GM19328 (cell line): Measurements from ENCODE around the gene ROR1.
"Not testable (repeated sequence)": the region's sequence is repeated elsewhere in the genome, so short reads cannot be mapped to it uniquely, and the experiment has no call there.

Experiments
- ATAC-seq: cut with Tn5 transposase; IDR thresholded peaks from one replicate; pipeline ENCODE4 v1.9.1; 2021; ENCODE audit warnings: mild to moderate bottlenecking, moderate library complexity; ENCODE audit not compliant: unreplicated experiment

The ROR1 gene

DNA sequence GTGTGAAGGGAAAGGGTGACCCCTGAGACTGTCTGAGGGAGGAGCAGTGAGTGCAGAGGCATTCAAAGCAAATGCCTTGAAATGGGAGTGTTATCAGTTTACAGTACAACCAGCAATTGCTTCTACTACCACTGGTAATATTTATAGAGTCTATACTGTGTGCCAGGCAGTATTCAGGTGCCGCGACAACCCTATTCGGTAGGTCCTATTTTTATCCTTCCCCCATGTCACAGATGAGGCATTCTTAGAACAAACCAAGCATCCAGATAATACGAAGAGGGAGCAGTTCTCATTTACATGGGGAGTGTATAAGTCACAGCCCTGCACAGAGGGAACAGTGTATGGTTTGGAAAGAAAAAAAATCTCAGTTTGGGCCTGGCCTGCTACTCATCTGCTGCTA, 18.3 kb downstream of the ROR1 start:
- ATAC-seq = no peak

DNA sequence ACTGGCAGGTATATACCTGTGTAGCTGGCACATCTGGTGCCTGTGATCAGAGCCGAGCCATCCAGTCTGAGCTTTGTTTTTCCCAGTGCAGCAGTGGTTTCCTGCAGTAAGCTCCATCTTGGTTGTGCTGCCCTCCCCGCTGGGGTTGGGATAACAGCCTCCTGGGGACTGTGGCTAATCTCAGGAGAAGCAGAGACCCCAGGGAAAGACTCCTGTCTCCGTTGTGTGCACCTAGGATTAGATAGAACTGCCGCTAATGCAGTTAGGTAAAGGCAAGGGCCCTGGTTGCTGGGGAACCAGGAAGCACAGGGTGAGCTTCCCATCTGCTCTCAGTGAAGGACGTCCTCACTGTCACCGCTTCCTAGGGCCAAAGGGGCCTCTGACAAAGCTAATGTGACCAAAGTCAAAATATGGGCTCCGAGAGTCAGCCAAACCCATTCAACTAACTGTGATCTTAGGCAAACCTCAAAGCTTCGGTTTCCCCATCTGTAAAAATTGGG, 20.0 kb downstream of the ROR1 start:
- ATAC-seq = no peak

DNA sequence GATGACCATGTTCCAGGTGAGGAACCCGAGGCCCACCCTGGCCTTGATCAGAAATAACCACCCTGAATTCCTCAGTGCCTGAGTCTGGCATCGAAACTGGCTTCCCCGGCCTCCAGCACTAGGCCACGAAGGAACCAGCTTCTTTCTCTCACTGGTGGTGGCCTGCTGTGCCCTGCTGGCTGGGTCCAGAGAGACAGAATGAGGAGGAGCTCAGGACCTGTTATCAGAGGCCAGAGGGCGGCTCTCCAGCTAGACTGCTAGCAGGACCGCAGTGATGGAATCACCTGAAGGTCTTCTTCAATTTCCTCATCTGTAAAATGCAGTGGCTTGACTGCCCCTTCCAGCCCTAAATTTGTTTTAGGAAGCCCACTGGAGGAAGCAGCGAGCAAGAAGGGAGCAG, 20.5 kb downstream of the ROR1 start:
- ATAC-seq = no peak

DNA sequence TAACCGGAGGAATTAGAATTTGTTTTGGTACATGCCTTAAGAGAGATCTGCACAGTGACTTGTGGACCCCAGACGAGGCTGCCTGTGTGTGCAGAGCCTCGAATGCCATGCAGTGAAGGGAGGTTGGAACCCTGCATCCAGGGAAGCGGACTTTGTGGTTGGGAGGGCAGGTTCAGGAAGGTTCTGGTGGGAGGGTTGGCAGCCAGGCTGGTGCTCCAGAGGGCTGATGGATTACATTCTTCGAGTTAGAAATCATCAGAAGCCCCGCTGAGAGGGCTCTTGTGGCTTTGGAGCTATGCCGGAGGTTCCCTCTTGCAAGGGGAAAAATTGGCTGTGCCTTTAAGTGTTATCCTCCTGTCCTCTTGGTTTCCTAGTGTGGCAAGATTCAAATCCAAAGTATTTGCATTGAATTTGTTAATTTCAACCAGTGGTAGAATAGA, 21.1 kb downstream of the ROR1 start:
- ATAC-seq = no peak

DNA sequence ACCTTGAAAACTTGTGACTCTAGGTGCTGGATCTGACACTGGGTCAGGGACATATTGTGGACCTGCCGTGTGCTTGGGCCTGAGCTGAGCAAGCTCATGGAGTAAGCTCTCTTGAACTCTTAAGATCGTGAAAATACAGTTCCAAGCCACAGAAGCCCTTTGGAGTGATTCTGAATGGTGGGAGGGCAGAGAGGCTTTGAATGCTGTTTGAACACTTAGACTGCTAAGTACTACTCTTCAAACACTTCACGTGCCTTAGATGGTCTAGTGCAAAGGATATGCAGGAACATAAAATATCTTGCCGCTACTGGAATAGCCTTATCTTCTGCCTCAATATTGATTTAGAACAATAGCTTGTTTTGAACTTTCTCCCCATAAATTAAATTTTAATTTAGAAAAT, 21.6 kb downstream of the ROR1 start:
- no peak for ATAC-seq

DNA sequence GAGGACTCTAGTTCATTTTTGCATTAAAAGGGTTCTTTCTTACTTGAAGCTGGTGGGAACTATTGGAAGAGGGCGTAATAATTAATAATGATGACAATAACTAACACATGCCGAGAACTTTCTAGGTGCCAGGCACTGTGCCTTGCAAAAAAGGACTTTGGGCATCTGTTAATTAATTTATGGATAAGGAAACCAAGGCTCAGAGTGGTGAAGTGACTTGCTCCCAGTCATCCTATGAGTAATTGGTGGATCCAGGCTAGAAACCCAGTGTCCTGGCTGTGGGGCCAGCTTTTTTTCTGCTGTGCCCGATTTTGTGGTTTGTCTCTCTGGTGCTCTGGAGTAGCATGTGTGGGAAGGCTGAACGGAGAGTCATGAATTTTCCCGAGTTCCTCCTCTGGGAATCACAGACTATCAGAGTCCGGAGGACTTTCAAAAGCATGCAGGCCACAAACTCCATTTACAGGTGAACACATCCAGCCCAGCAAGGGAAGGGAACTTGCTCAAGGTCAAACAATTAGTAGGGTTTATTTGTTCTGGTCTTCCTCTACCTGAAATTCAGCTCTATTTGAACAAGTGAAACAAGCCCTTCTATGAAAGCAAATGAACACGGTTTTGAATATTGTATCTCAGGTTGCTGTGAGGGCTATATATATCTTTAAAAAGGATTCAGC, 23.4 kb downstream of the ROR1 start:
- ATAC-seq = no peak

DNA sequence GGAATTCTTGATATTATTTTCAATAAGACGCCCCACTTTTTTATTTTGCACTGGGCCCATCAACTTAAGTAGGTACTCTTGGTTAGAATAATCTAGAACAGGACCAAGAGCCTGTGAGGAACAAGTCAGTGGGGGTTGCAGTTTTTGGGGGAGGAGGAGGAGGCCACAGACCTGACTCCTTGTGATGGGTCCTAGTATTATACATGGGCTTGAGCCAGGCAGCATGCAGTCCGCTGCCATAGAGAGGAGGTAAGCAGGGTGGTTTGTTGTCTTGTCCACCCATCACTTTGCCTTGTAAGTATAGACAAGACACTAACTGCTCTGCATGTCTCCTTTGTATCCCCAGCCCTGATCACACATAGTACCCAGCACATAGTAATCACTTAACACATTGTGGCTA, 24.5 kb downstream of the ROR1 start:
- no peak for ATAC-seq

DNA sequence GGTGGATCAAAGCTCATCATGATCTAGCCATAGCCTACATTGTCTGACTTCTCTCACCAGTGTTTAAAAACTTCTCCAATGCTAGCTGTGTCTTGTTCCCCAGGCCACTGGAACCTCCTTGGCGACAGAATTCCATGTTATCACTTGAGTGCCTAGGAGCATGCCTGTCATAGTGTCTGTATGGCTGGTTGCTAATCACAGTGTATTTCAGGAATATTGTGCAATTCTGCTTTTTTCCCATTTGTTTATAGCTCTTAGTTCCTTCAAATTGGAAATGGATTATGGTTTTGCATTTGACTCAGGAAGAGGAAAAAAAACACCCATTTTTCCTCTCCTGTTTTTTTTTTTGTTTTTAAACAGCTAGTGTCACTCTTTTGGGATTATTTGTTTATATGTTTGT, 25.5 kb downstream of the ROR1 start:
- ATAC-seq = no peak

DNA sequence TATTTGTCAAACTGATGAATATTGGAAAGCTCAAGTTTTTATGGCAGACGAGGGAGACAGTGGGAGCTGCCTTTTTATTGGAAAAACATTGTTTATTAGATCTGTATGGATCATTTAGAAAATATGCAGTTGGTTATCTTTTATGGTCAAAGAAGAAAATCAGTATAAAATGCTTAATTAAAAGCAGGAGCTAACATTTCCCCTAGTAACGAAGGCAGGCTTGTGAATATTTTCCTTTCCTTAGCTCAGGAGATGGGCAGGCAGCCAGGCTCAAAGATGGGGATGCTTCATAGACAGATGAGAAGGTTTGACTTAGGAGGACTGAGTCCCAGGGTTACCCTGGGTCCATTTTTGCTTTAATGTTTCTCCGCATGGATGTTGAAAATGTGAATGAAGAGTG, 26.0 kb downstream of the ROR1 start:
- ATAC-seq = no peak

DNA sequence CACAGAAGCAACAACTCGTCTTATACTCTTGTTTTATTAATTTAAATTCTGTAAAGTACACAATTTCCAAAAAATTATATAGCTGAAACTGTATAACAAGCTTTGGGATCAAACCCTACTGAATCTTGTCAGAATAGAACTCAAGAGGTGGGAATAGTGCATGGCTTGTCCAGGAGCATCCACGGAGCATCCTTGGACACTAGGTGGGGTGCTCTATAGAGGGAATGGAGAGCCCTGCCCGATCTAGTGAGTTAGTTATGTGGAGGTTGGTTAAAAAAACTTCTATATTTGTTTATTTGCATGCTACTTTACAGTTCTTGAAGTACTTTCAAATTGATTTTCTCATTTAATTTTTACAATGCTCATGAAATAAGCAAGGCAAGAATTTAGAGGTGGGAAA, 28.3 kb downstream of the ROR1 start:
- no peak for ATAC-seq

DNA sequence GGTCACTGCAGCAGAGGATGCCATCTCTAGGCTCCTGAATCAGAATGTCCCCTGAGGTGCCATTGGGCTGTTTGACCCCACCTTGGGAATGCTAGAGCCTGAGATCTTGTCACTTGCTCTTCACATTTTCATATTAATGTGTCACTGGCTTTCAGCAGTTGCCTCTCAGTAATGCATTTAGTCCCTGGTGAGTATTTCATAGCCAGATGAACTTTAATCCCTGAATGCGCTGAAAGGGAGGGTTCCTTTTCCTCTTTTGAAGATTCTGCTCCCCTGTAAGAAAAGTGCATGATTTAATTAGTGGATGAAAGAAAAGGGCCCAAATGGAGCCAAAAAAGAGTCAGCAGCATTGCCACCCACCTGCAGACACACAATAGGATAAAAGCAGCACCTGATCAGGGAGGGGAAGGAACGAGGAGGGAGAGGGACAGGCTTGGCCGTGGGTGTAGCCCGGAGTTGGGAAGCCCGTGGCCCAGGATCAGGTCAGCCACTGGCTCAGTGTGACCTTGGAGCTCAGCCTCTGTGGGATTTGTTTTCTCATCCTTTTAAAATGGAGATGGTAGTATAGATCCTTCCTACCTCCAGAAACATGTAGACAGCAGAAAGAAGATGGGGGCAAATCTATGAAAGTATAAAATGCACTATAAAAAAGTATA, 31.1 kb downstream of the ROR1 start:
- no peak for ATAC-seq

DNA sequence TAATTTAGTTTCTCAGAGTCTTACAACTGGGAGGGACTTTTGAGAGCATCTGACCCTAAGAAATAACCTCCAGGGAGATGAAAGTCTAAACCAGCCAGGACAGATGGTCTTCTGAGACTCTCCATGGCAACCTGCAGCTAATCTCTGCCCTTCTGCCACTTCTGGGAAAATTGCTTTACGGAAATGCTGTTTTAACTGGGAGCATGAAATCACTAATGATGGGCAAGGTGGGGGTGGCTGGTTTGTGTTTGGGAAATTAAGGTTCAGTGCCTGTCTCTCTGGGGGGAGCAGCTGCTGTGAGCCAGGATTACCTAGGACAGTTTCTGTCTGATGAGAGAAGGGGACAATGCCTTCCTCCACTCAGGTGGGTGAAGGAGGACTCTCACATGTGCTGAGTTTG, 33.2 kb downstream of the ROR1 start:
- no peak for ATAC-seq

DNA sequence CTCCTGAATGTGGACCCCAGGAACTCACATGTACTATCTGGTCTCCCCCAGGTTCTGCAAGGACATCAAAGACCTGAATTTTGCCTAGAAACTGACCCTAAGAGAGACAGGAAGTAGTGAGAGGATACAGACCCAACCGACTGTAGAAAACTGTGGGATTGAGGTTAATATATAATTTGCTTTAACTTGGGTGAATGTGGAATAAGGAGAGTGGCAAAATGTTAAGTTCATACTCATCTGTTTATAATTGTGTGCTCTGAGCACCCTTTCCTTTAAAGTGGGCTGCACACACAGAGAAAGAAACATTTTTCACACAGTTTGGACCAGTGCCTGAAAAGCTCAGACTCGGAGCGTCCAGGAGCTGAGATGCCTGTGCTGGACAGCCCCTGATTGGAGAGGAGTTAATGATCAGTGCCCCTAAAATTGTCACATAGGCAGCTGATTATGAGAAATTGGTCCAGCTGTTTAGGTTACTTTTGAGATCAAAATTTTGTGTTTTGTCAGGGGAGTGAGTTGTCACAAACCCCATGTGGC, 37.2 kb downstream of the ROR1 start:
- no peak for ATAC-seq

DNA sequence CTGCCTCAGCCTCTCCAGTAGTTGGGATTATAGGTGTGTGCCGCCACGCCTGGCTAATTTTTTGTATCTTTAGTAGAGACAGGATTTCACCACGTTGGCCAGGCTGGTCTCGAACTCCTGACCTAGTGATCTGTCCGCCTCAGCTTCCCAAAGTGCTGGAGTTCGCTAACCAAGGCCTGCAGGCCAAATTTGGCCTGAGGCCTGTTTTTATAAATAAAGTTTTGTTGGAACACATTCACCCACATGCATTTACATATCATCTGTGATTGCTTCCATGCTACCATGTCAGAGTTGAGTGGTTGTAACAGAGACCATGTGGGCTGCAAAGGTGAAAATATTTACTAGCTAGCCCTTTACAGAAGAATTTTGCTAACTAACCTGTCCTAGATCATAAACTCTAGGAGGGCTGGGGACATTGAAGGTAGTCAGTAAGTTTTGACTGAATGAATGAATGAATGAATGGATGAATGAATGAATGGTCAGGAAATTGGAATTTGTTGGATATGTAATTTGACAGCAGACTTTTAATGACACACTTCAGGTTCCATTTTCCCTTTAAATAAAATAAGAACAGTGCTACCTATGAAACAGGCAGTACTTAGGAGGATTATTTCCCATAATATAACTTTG, 38.4 kb downstream of the ROR1 start:
- ATAC-seq = no peak

DNA sequence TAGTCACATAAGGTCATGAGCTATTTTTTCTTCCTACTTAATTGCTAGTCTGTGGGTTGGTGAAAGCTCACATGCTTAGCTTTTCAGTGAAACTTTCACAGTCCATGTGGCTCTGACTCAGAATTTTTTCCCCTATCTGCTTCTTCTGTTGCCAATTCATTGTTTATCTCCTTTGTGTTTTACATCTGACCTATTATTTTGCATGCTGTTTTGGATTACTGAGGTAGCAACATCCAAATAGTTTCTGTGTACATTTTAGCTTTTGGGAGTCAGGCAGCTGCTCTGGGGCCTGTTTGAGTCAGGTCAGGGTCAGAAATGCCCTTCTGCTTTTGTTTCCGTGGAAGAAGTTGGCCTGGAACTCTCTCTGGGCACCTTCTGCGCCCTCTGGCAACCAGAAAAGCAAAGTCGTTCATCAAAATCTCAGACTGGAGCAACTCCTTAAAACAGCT, 40.0 kb downstream of the ROR1 start:
- peak; percentile 68 for ATAC-seq

DNA sequence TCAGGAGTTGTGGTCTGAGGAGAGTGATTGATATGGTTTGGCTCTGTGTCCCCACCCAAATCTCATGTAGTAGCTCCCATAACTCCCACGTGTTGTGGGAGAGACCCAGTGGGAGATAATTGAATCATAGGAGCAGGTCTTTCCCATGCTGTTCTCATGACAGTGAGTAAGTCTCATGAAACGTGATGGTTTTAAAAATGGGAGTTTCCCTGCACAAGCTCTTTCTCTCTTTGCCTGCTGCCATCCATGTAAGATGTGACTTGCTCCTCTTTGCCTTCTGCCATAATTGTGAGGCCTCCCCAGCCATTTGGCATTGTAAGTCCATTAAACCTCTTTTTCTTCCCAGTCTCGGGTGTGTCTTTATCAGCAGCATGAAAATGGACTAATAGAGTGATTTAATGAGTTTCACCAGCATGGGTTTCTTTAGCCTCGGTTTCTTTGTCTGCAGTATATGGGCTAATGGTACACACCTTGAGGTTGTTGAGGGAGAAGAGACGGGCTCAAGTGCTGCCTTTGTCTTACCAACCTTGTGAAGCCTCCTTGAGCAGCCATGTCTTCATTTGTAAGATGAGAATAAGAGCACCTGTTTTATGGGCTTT, 42.5 kb downstream of the ROR1 start:
- not testable (repeated sequence) for ATAC-seq

DNA sequence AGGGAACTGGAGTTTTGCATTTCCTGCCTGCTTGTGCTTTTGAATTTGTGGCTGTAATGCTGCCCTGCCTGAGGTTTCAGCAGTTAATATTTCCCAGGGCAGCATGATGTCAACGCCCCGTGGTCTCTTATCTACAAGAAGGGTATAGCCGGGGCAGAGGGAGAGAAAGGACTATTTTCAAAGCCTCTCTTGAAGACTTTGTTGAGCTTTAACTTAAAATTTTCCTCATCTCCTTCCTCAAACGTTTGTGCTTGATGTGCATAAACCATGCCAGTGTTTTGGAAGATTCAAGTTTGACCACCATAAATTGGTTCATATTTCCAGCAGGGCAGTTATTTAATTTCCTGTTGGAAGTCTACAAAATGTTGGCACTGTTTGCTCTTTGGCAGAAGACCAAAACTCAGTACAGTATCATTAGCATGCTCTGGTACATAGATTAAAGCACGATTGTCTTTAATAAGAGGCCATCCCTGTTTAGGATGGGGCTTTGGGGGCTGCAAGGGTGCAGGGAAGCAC, 43.4 kb downstream of the ROR1 start:
- no peak for ATAC-seq

DNA sequence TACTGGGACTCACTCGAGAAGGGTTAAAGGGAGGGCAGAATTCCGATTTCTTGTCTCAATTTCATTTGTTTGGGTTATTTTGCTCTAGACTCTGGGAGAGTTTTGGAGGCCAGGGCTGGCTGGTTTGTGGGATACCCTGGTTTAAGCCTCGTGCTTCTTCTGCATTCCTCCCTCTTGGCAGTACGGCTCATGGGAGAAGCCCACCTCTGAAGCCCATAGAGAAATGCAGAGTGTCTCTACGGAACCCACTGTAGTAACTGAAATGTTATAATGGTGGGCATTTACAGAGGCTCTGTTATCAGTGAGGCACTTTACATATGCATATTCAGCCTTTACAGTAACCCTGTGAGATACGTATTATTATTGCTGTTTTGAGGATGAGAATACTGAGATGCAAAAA, 43.9 kb downstream of the ROR1 start:
- ATAC-seq = no peak

DNA sequence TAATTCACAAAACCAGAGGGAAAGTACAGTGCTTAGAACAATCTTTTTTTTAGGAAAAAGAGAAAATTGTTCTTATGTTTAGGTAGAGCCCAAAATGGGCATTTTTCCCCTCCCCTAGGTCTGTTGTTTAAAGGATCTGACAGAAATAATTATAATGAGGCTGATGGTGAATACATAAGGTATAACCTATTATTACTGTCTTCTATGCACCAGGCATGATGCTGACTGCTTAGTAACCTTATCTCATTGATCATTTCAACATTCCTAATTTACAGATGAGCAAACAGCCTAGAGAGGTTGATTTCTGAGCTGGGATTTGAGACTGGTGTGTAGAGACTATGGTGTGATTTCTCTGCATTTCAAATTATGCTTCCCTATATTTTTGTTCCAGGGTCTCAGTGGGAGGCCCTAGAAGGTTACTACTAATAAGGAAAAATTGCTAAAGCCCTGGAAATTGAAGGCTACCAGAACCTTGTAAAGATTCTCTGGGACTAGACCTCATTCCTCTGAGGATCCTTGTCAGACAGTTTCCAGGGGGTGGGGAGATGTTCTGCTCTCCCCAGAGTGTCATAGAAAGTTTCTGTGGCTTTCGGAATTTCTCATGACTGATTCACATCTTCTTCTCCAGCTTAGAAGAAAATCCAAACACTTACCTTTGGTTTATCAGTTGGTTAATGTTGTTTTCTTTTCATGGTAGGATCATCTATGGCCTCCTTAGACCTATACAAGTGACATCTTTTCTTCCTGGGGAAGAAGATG, 44.9 kb downstream of the ROR1 start:
- ATAC-seq = no peak

DNA sequence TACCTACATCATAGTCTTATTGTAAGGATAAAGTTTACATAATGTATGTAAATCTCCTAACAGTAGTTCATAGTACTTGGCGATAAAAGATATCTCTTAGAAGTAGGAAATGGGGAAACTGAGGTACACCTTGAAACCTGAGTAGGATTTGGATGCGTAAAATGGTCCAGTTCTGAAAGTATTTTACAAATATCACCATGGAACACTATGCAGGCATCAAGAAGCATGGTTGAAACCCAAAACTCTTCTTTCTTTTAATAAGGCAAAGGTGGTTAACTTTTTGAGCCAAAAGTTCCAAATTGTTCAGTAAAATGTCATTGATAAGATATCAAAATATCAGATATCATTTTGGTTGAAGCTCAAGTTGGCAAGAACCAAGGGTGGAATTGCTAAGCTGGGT, 46.0 kb downstream of the ROR1 start:
- no peak for ATAC-seq
